ENCODE measurements around the gene NEK11. TPM values are rescaled to one million over a fixed set of nuclear protein-coding genes. Genes with fewer than 3 reads are reported as not detected.

NEK11 gene
- polyA plus RNA-seq, 3 donors: 0.31 to 0.56 (median 0.43) TPM

DNA sequence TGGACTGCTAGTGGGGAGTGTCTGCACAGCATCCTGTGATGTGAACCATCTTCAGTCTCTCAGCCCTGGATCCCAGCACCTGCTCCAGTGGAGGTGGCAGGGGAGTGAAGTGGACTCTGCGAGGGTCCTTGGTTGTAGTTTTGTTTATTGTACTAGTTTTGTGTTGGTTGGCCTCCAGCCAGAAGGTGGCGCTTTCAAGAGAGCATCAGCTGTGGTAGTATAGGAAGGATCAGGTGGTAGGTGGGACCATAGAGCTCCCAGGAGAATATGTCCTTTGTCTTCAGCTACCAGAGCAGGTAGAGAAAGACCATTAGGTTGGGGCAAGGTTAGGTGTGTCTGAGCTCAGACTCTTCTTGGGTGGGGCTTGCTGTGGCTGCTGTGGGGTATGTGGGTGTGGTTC lies 20.9 kb downstream of the NEK11 start:
- H3K4me3 Mint-ChIP-seq: no peak overlapping the region

DNA sequence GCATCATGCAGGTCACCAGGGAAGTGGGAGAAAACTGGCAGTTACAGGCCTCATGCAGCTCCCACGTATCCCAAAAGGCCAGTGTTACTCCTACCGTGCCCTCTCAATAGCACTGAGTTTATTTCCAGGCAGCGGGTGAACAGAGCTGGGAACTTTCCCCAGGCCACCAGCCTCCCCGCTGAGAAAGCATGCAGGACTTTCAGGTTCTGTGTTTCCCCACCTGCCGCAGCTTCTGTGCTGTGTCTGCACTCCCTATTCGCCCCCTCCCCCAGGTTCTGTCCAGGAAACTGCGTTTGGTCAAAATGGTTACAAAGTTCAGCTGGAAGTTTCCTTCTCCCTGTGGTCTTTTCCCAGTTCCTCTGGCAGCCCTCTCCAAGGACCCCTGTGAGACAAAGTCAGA lies 21.4 kb downstream of the NEK11 start:
- peaks cover 0 to 4% (median 0%) of the 10 kb centered on the region in 3 donors for H3K27me3 Mint-ChIP-seq (ENCODE audit: low read depth in 3 of 3)
- no peak overlapping the region for H3K4me3 Mint-ChIP-seq
- no peaks in the 10 kb centered on the region for H3K36me3 Mint-ChIP-seq
- no peaks in the 10 kb centered on the region for H3K9me3 ChIP-seq (replicated peaks in 1 of 2; ENCODE audit: control insufficient read depth in 1 of 2, insufficient read depth in 1 of 2, low read length in 2 of 2)
- no peaks in the 10 kb centered on the region for H4K20me1 ChIP-seq (ENCODE audit: insufficient read depth, low read length)
- intact Hi-C loops (cut with micrococcal nuclease): no loop called here
- H3K27me3 ChIP-seq (ENCODE audit: control insufficient read depth in 2 of 2, insufficient read depth in 2 of 2, low read length in 2 of 2): no peaks in the 10 kb centered on the region
- H3K27ac Mint-ChIP-seq: no peak overlapping the region
- no peak overlapping the region for H3K4me3 ChIP-seq (replicated peaks in 1 of 3; ENCODE audit: low read depth in 2 of 3, low read length in 3 of 3)
- H2AFZ ChIP-seq (ENCODE audit: insufficient read depth, low read depth, low read length, poor library complexity, severe bottlenecking): no peak overlapping the region
- WGBS (ENCODE audit: insufficient coverage): 96% methylated on average over 7 of the region's 7 CpGs
- H3K4me1 Mint-ChIP-seq: no peaks in the 10 kb centered on the region
- no peak for DNase-seq
- peaks cover 0 to 5% (median 4%) of the 10 kb centered on the region in 7 donors for H3K9me3 Mint-ChIP-seq
- no peaks in the 10 kb centered on the region for H3K4me1 ChIP-seq (ENCODE audit: control insufficient read depth in 1 of 2, insufficient read depth in 2 of 2, low read length in 2 of 2)
- no peaks in the 10 kb centered on the region for H3K79me2 ChIP-seq (ENCODE audit: insufficient read depth, low read length)
- H3K4me2 ChIP-seq (replicated peaks; ENCODE audit: extremely low read depth, low read length, poor library complexity, severe bottlenecking): no peak overlapping the region
- H3K36me3 ChIP-seq (replicated peaks in 1 of 2; ENCODE audit: control insufficient read depth in 1 of 2, insufficient read depth in 2 of 2, low read length in 2 of 2): no peaks in the 10 kb centered on the region
- no peak overlapping the region for H3K9ac ChIP-seq (ENCODE audit: insufficient read depth, low read length, poor library complexity, severe bottlenecking)
- TF ChIP-seq CTCF (IDR thresholded peaks at IDR 0.05): no peak
- no peak overlapping the region for H3K27ac ChIP-seq (ENCODE audit: low read depth in 1 of 2, low read length in 2 of 2)

More for the DNA sequence above, 20.9 kb downstream of the NEK11 start:
- Mint-ChIP-seq H3K9me3 (peaks cover 0 to 6% (median 4%) of the 10 kb centered on the region in 7 donors), H3K27me3 (ENCODE audit: low read depth in 3 of 3) (peaks cover 0 to 4% (median 0%) of the 10 kb centered on the region in 3 donors), H3K27ac (peak overlapping the region in 1 of 7 donors; percentile 3), H3K36me3 (no peaks in the 10 kb centered on the region), H3K4me1 (no peaks in the 10 kb centered on the region)
- Histone ChIP-seq H2AFZ (ENCODE audit: insufficient read depth, low read depth, low read length, poor library complexity, severe bottlenecking) (no peak overlapping the region), H3K4me1 (ENCODE audit: control insufficient read depth in 1 of 2, insufficient read depth in 2 of 2, low read length in 2 of 2) (no peaks in the 10 kb centered on the region), H4K20me1 (ENCODE audit: insufficient read depth, low read length) (no peaks in the 10 kb centered on the region), H3K27me3 (ENCODE audit: control insufficient read depth in 2 of 2, insufficient read depth in 2 of 2, low read length in 2 of 2) (no peaks in the 10 kb centered on the region), H3K79me2 (ENCODE audit: insufficient read depth, low read length) (no peaks in the 10 kb centered on the region), H3K36me3 (replicated peaks in 1 of 2; ENCODE audit: control insufficient read depth in 1 of 2, insufficient read depth in 2 of 2, low read length in 2 of 2) (no peaks in the 10 kb centered on the region), H3K4me2 (replicated peaks; ENCODE audit: extremely low read depth, low read length, poor library complexity, severe bottlenecking) (no peak overlapping the region), H3K9me3 (replicated peaks in 1 of 2; ENCODE audit: control insufficient read depth in 1 of 2, insufficient read depth in 1 of 2, low read length in 2 of 2) (no peaks in the 10 kb centered on the region), H3K9ac (ENCODE audit: insufficient read depth, low read length, poor library complexity, severe bottlenecking) (no peak overlapping the region), H3K4me3 (replicated peaks in 1 of 3; ENCODE audit: low read depth in 2 of 3, low read length in 3 of 3) (no peak overlapping the region), H3K27ac (ENCODE audit: low read depth in 1 of 2, low read length in 2 of 2) (no peak overlapping the region)
- 100% methylated on average over 1 of the region's 2 CpGs for WGBS (ENCODE audit: insufficient coverage)
- no peak for DNase-seq
- intact Hi-C loops (cut with micrococcal nuclease): no loop called here
- TF ChIP-seq CTCF (IDR thresholded peaks at IDR 0.05): no peak
